K562 (cell line): ENCODE measurements around the gene RARRES1. TPM values are rescaled to one million over a fixed set of nuclear protein-coding genes. Genes with fewer than 3 reads are reported as not detected.

Source experiments
- ATAC-seq: fragments of 200-7000 bp; cut with Tn5 transposase; 3 replicates; pipeline ENCODE4 v1.9.1; 2020; ENCODE audit warnings: moderate library complexity
- BruUV-seq: library from RNA; stranded (reverse); fragments of 400-500 nt; replicated peaks from 2 replicates; lab custom pipeline; 2021; lab: Mats Ljungman, UMichigan
- CTCF ChIA-PET: fragments of 300-600 bp; formaldehyde crosslinking; extraction: SDS; loops from one replicate; lab custom pipeline; 2021; ENCODE audit warnings: low intra/inter-chr PET ratio; lab: Yijun Ruan, JAX
- POLR2A ChIA-PET: fragments of 300-600, 350-650 bp; sonication (Branson Sonifier 250); formaldehyde crosslinking; extraction: SDS; loops from one replicate; lab custom pipeline; 2021; ENCODE audit warnings: antibody characterized with exemption, inconsistent platforms; lab: Yijun Ruan, JAX
- DNase-seq, 4 experiments: peaks; one replicate each; pipeline versions ENCODE4 v3.0.0 to v3.0.0-alpha.2; 2011 to 2018; ENCODE audit warnings: low spot score in 3 of 4, mixed read lengths in 3 of 4; ENCODE audit errors: extremely low read depth in 1 of 4
- FAIRE-seq: peaks from 2 replicates; lab custom pipeline; 2011; peaks lifted over from hg19 to GRCh38; lab: Jason Lieb, UNC
- H2AFZ ChIP-seq: 2 replicates; pipeline ENCODE4 v1.6.0; 2011; ENCODE audit warnings: low read depth, low read length, control low read depth, inconsistent platforms
- H3K27ac ChIP-seq: fragments of 200-600 bp; 3 replicates; pipeline ENCODE4 v1.8.0; 2011; ENCODE audit warnings: low read depth, mild to moderate bottlenecking, control low read depth, inconsistent platforms, low read length, moderate library complexity, mixed read lengths; ENCODE audit errors: extremely low read depth
- H3K27me3 ChIP-seq, 2 experiments: fragments of 300-600 bp in 1 of 2; 2 replicates in 1 of 2; 3 replicates in 1 of 2; pipeline versions ENCODE4 v1.6.0 to v1.8.0; 2011; ENCODE audit warnings: inconsistent platforms in 2 of 2, low read length in 2 of 2, mild to moderate bottlenecking in 1 of 2, mixed read lengths in 1 of 2, moderate library complexity in 1 of 2; ENCODE audit not compliant: control insufficient read depth in 2 of 2, insufficient read depth in 2 of 2
- H3K36me3 ChIP-seq: fragments of 300-600 bp; 3 replicates; pipeline ENCODE4 v1.8.0; 2011; ENCODE audit warnings: mild to moderate bottlenecking, low read length, inconsistent platforms; ENCODE audit not compliant: control insufficient read depth, insufficient read depth
- H3K4me1 ChIP-seq, 2 experiments: fragments of 200-600 bp in 1 of 2; replicated peaks in 1 of 2; 2 replicates in 1 of 2; 3 replicates in 1 of 2; pipeline versions ENCODE4 v1.5.1 to v1.8.0; 2011; ENCODE audit warnings: inconsistent platforms in 2 of 2, low read length in 2 of 2, mild to moderate bottlenecking in 1 of 2, mixed read lengths in 1 of 2, moderate library complexity in 1 of 2; ENCODE audit not compliant: control insufficient read depth in 2 of 2, insufficient read depth in 2 of 2
- H3K4me2 ChIP-seq: 2 replicates; pipeline ENCODE4 v1.6.1; 2011; ENCODE audit warnings: low read length, control low read depth, inconsistent platforms, mixed read lengths; ENCODE audit not compliant: insufficient read depth
- H3K4me3 ChIP-seq: fragments of 200-600 bp; sonication (generic), shearing (Covaris generic); 2 replicates; pipeline ENCODE4 v1.5.1; 2016; ENCODE audit warnings: control low read depth, inconsistent platforms
- H3K79me2 ChIP-seq: fragments of 200-600 bp; 3 replicates; pipeline ENCODE4 v1.8.0; 2011; ENCODE audit warnings: low read length, inconsistent platforms; ENCODE audit not compliant: control insufficient read depth, insufficient read depth
- H3K9ac ChIP-seq, 2 experiments: 2 replicates each; pipeline versions ENCODE4 v1.6.0 to v1.6.1; 2011; ENCODE audit warnings: low read depth in 2 of 2, low read length in 2 of 2, control low read depth in 1 of 2, inconsistent platforms in 1 of 2, mild to moderate bottlenecking in 1 of 2, mixed read lengths in 1 of 2; ENCODE audit not compliant: insufficient read depth in 1 of 2
- H3K9me1 ChIP-seq: one replicate; pipeline ENCODE4 v1.6.0; 2011; ENCODE audit warnings: inconsistent platforms, mild to moderate bottlenecking, low read length, moderate library complexity; ENCODE audit not compliant: control insufficient read depth, insufficient read depth
- H3K9me3 ChIP-seq: replicated peaks from 2 replicates; pipeline ENCODE4 v1.5.1; 2011; ENCODE audit warnings: low read depth, low read length, inconsistent platforms; ENCODE audit not compliant: control insufficient read depth, insufficient read depth
- H4K20me1 ChIP-seq: replicated peaks from 2 replicates; pipeline ENCODE4 v1.6.1; 2011; ENCODE audit warnings: low read length, inconsistent platforms, mixed read lengths; ENCODE audit not compliant: control insufficient read depth, insufficient read depth
- CBX1 ChIP-seq: sonication (generic); IDR thresholded peaks from 2 replicates; pipeline ENCODE4 v1.6.1; 2016; ENCODE audit warnings: antibody characterized with exemption, low read depth, mild to moderate bottlenecking
- TFAM ChIP-seq: fragments of 250-450 bp; sonication (Bioruptor Pico); conservative IDR thresholded peaks from 2 replicates; pipeline ENCODE4 v1.5.0; 2021; ENCODE audit warnings: mild to moderate bottlenecking, moderate library complexity
- ZKSCAN1 ChIP-seq: fragments of 150-350 bp; IDR thresholded peaks from 2 replicates; pipeline ENCODE4 v1.6.1; 2016; ENCODE audit warnings: low read depth, low read length
- ZNF197 ChIP-seq: fragments of 200-800 bp; sonication (Bioruptor generic); IDR thresholded peaks from 2 replicates; pipeline ENCODE4 v1.6.1; 2016; ENCODE audit warnings: low read depth, missing genetic modification characterization, missing compliant biosample characterization
- WGBS: fragments of 100-300 bp; shearing (Covaris generic); methylation state at CpG from one replicate; pipeline ENCODE4 v1.1.6; 2016; ENCODE audit warnings: low coverage, mixed read lengths; ENCODE audit not compliant: insufficient coverage; ENCODE audit errors: missing lambda C conversion rate; 5-methylcytosine and 5-hydroxymethylcytosine counted together
- in situ Hi-C: fragments of 300-500 bp; cut with MboI; formaldehyde crosslinking; loops from 4 replicates; pipeline ENCODE4 v1.15.0; 2018; ENCODE audit warnings: inconsistent platforms, mixed read lengths
- intact Hi-C: fragments of 100-400 bp; cut with micrococcal nuclease; formaldehyde crosslinking; loops from 2 replicates; pipeline ENCODE4 v1.14.2; 2022
- polyA plus RNA-seq, 8 experiments: library from polyadenylated mRNA; depleted of rRNA in 4 of 8; stranded (reverse) in 5 of 8; unstranded in 3 of 8; fragments of >200 nt; fragmentation: Nextera tagmentation in 2 of 8; fragmentation: Illumina TruSeq in 1 of 8; extraction: Ambion mirVana in 2 of 8; extraction: Trizol in 1 of 8; gene quantifications; 2 replicates each; pipeline versions ENCODE4 v1.2.1 to v1.2.3, GENCODE V29; 2011 to 2014; ENCODE audit warnings: inconsistent platforms in 1 of 8, missing spikeins in 1 of 8
- total RNA-seq, 7 experiments: library from RNA; depleted of rRNA in 6 of 7; stranded (reverse); fragments of >200 nt in 6 of 7; fragmentation: Illumina TruSeq in 2 of 7; extraction: Trizol in 2 of 7; gene quantifications; 2 replicates each; pipeline versions ENCODE4 v1.2.1 to v1.2.3, GENCODE V29; 2011 to 2021; ENCODE audit warnings: low replicate concordance in 1 of 7
- TF ChIP-seq, protein P1 (sequence below): sonication (generic); formaldehyde crosslinking; IDR thresholded peaks from 2 replicates; pipeline ENCODE4 v1.8.1; 2022; ENCODE audit warnings: missing genetic modification reagents
- TF ChIP-seq, protein P2 (sequence below), 3 experiments: fragments of 200-800 bp in 1 of 3; fragments of 250-450 bp in 1 of 3; fragments of 450-650 bp in 1 of 3; sonication (Bioruptor Pico) in 1 of 3; sonication (Bioruptor generic) in 1 of 3; formaldehyde crosslinking in 1 of 3; IDR thresholded peaks; 2 replicates each; pipeline versions ENCODE4 v1.6.1 to v1.8.0; 2016 to 2022; ENCODE audit warnings: mild to moderate bottlenecking in 2 of 3, missing genetic modification characterization in 2 of 3, missing compliant biosample characterization in 1 of 3, moderate library complexity in 1 of 3

The RARRES1 gene
- total and polyA plus RNA-seq, 9 of the 15 experiments (the other 6 are each of a cell fraction or from before 2014, with no cell fraction given) = not detected

DNA sequence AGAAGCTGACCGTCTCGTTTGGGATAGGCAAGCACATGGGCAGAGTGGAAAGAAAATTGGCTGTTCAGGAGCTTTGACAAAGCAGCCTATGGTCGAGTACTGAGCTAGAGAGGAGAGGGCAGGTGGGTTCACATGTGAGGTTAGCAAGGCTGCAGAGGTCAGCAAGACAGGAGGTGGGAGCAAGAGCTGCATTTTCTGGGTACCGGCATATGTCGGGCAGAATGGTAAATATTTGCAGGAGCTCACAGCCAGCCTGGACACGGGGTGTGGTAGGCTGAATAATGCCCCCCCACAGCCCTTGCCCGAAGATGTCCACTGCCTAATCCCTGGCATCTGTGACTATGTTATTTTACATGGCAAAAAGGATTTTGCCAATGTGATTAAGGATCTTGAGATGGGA is 8.3 kb downstream of the RARRES1 start:
- no peak for TF ChIP-seq CBX1
- TF ChIP-seq ZNF197 (CRISPR knock-in tag) = no peak
- TF ChIP-seq, protein P1, sequence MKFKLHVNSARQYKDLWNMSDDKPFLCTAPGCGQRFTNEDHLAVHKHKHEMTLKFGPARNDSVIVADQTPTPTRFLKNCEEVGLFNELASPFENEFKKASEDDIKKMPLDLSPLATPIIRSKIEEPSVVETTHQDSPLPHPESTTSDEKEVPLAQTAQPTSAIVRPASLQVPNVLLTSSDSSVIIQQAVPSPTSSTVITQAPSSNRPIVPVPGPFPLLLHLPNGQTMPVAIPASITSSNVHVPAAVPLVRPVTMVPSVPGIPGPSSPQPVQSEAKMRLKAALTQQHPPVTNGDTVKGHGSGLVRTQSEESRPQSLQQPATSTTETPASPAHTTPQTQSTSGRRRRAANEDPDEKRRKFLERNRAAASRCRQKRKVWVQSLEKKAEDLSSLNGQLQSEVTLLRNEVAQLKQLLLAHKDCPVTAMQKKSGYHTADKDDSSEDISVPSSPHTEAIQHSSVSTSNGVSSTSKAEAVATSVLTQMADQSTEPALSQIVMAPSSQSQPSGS (CRISPR knock-in tag) = no peak
- no peak for TF ChIP-seq ZKSCAN1
- TF ChIP-seq, protein P2, sequence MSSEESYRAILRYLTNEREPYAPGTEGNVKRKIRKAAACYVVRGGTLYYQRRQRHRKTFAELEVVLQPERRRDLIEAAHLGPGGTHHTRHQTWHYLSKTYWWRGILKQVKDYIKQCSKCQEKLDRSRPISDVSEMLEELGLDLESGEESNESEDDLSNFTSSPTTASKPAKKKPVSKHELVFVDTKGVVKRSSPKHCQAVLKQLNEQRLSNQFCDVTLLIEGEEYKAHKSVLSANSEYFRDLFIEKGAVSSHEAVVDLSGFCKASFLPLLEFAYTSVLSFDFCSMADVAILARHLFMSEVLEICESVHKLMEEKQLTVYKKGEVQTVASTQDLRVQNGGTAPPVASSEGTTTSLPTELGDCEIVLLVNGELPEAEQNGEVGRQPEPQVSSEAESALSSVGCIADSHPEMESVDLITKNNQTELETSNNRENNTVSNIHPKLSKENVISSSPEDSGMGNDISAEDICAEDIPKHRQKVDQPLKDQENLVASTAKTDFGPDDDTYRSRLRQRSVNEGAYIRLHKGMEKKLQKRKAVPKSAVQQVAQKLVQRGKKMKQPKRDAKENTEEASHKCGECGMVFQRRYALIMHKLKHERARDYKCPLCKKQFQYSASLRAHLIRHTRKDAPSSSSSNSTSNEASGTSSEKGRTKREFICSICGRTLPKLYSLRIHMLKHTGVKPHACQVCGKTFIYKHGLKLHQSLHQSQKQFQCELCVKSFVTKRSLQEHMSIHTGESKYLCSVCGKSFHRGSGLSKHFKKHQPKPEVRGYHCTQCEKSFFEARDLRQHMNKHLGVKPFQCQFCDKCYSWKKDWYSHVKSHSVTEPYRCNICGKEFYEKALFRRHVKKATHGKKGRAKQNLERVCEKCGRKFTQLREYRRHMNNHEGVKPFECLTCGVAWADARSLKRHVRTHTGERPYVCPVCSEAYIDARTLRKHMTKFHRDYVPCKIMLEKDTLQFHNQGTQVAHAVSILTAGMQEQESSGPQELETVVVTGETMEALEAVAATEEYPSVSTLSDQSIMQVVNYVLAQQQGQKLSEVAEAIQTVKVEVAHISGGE (CRISPR knock-in tag; IDR thresholded peaks at IDR 0.05) = no peak
- no peak for TF ChIP-seq TFAM (CRISPR knock-in tag)
- Histone ChIP-seq H4K20me1 (no peaks in the 10 kb centered on the region), H3K9me3 (no peaks in the 10 kb centered on the region), H3K4me3 (no peak overlapping the region), H3K27me3 (no peaks in the 10 kb centered on the region), H3K9ac (no peak overlapping the region), H3K36me3 (peaks cover 16% of the 10 kb centered on the region), H3K79me2 (no peaks in the 10 kb centered on the region; the same call in 1 of the 3 replicates), H3K27ac (no peak overlapping the region), H3K4me1 (peaks cover 3 to 10% of the 10 kb centered on the region in 2 experiments; a peak in 3 of 5 replicates), H2AFZ (no peak overlapping the region), H3K9me1 (no peaks in the 10 kb centered on the region), H3K4me2 (no peak overlapping the region)
- FAIRE-seq = no peak
- no TSS peak for BruUV-seq
- ATAC-seq = no peak
- POLR2A ChIA-PET = interaction anchor here (1.0 kb wide), 1 partner anchor 10 kb away, joined by 3 read pairs; no protein-coding TSS in a partner anchor
- intact Hi-C loops = loop anchor here (5.0 to 10.0 kb wide), 3 partner anchors 47 to 189 kb away; partner anchors contain the start of gene MLF1
- CTCF ChIA-PET = no interaction called here
- DNase-seq = no peak
- 88% methylated on average over 7 of the region's 7 CpGs for WGBS
- in situ Hi-C loops = no loop called here
